BE2C (cell line): Measurements from ENCODE around the gene ANKRD29.

Source experiments
- DNase-seq: peaks from one replicate; pipeline ENCODE4 v3.0.0-alpha.2; 2020
- H3K27me3 ChIP-seq: fragments of 250-450 bp; sonication (Bioruptor Pico); 2 replicates; pipeline ENCODE4 v1.5.1; 2020; ENCODE audit warnings: mild to moderate bottlenecking
- H3K36me3 ChIP-seq: fragments of 250-450 bp; sonication (Bioruptor Pico); 2 replicates; pipeline ENCODE4 v1.5.1; 2020; ENCODE audit warnings: mild to moderate bottlenecking
- H3K4me1 ChIP-seq: fragments of 250-450 bp; sonication (Bioruptor Pico); 2 replicates; pipeline ENCODE4 v1.5.1; 2020
- H3K4me3 ChIP-seq: 2 replicates; pipeline ENCODE4 v1.5.1; 2011; ENCODE audit warnings: low read depth, low read length
- H3K9me3 ChIP-seq: fragments of 250-450 bp; sonication (Bioruptor Pico); 2 replicates; pipeline ENCODE4 v1.5.1; 2020
- CTCF ChIP-seq: IDR thresholded peaks from 2 replicates; pipeline ENCODE4 v1.5.1; 2012; ENCODE audit warnings: mild to moderate bottlenecking, low read depth, low read length

Gene ANKRD29

GRCh38 chr18:23636071-23636399 lies 26.7 kb downstream of the ANKRD29 start:
- Histone ChIP-seq H3K9me3 (no peaks in the 10 kb centered on the region), H3K27me3 (no peaks in the 10 kb centered on the region), H3K36me3 (no peaks in the 10 kb centered on the region), H3K4me3 (no peak overlapping the region), H3K4me1 (no peaks in the 10 kb centered on the region)
- no peak for DNase-seq
- no peak for TF ChIP-seq CTCF

GRCh38 chr18:23635283-23636070 lies 27.2 kb downstream of the ANKRD29 start:
- TF ChIP-seq CTCF, result no peak
- no peak overlapping the region for H3K4me3 ChIP-seq
- no peaks in the 10 kb centered on the region for H3K4me1 ChIP-seq
- no peaks in the 10 kb centered on the region for H3K27me3 ChIP-seq
- no peak for DNase-seq
- no peaks in the 10 kb centered on the region for H3K9me3 ChIP-seq
- no peaks in the 10 kb centered on the region for H3K36me3 ChIP-seq

GRCh38 chr18:23634692-23635091 lies 28.0 kb downstream of the ANKRD29 start:
- TF ChIP-seq CTCF, result no peak
- Histone ChIP-seq H3K4me3 (no peak overlapping the region), H3K9me3 (no peaks in the 10 kb centered on the region), H3K4me1 (no peaks in the 10 kb centered on the region), H3K27me3 (no peaks in the 10 kb centered on the region), H3K36me3 (no peaks in the 10 kb centered on the region)
- no peak for DNase-seq

- no peak for TF ChIP-seq CTCF
- no peaks in the 10 kb centered on the region for H3K9me3 ChIP-seq
- no peaks in the 10 kb centered on the region for H3K36me3 ChIP-seq
- no peaks in the 10 kb centered on the region for H3K27me3 ChIP-seq
- no peak for DNase-seq
- no peaks in the 10 kb centered on the region for H3K4me1 ChIP-seq
- no peak overlapping the region for H3K4me3 ChIP-seq
Observed at GRCh38 chr18:23632615-23633014, 30.1 kb downstream of the ANKRD29 start.

- no peaks in the 10 kb centered on the region for H3K27me3 ChIP-seq
- peak; percentile 21 for DNase-seq
- no peaks in the 10 kb centered on the region for H3K9me3 ChIP-seq
- TF ChIP-seq CTCF, result no peak
- H3K4me3 ChIP-seq, result peak overlapping the region; percentile 37
- no peaks in the 10 kb centered on the region for H3K36me3 ChIP-seq
- no peaks in the 10 kb centered on the region for H3K4me1 ChIP-seq
Observed at GRCh38 chr18:23631746-23632145, 31.0 kb downstream of the ANKRD29 start.

GRCh38 chr18:23631312-23631711 lies 31.4 kb downstream of the ANKRD29 start:
- Histone ChIP-seq H3K4me1 (no peaks in the 10 kb centered on the region), H3K36me3 (no peaks in the 10 kb centered on the region), H3K9me3 (no peaks in the 10 kb centered on the region), H3K27me3 (no peaks in the 10 kb centered on the region), H3K4me3 (peak overlapping the region; percentile 37)
- DNase-seq, result no peak
- TF ChIP-seq CTCF, result no peak
